HepG2 (cell line): ENCODE data around the gene RIOK3.

ENCODE experiments used
- ATF3 ChIP-seq: sonication (generic); formaldehyde crosslinking; IDR thresholded peaks from 2 replicates; pipeline ENCODE4 v1.4.0; 2020; ENCODE audit warnings: missing genetic modification reagents
- CREB3 ChIP-seq: sonication (generic); formaldehyde crosslinking; IDR thresholded peaks from 2 replicates; pipeline ENCODE4 v1.5.0; 2020; ENCODE audit warnings: missing genetic modification reagents
- EZH2 ChIP-seq: conservative IDR thresholded peaks from 2 replicates; pipeline ENCODE4 v1.6.1; 2012; ENCODE audit warnings: mild to moderate bottlenecking, low read depth, low read length, moderate library complexity
- FOXO1 ChIP-seq: sonication (generic); formaldehyde crosslinking; IDR thresholded peaks from 2 replicates; pipeline ENCODE4 v1.4.0; 2020; ENCODE audit warnings: missing genetic modification reagents
- NCOA2 ChIP-seq: sonication (generic); formaldehyde crosslinking; IDR thresholded peaks from 2 replicates; pipeline ENCODE4 v1.8.0; 2022; ENCODE audit warnings: inconsistent platforms
- POLR2A ChIP-seq, 2 experiments: IDR thresholded peaks; 2 replicates each; pipeline ENCODE4 v1.6.1; 2011; ENCODE audit warnings: low read depth in 2 of 2, low read length in 2 of 2, mild to moderate bottlenecking in 1 of 2, moderate library complexity in 1 of 2; ENCODE audit not compliant: insufficient read depth in 1 of 2
- ZNF274 ChIP-seq: sonication (generic); formaldehyde crosslinking; IDR thresholded peaks from 2 replicates; pipeline ENCODE4 v1.5.1; 2020; ENCODE audit warnings: mild to moderate bottlenecking, missing genetic modification reagents
- ZNF382 ChIP-seq: sonication (generic); formaldehyde crosslinking; IDR thresholded peaks from 2 replicates; pipeline ENCODE4 v1.5.0; 2020; ENCODE audit warnings: missing genetic modification reagents, mild to moderate bottlenecking, borderline replicate concordance
- TF ChIP-seq, protein P1 (sequence below): sonication (generic); formaldehyde crosslinking; IDR thresholded peaks from 2 replicates; pipeline ENCODE4 v1.4.0; 2020; ENCODE audit warnings: mild to moderate bottlenecking, missing genetic modification reagents
- TF ChIP-seq, protein P2 (sequence below): fragments of 450-650 bp; IDR thresholded peaks from 2 replicates; pipeline ENCODE4 v1.6.1; 2016
- TF ChIP-seq, protein P3 (sequence below): sonication (generic); formaldehyde crosslinking; IDR thresholded peaks from 2 replicates; pipeline ENCODE4 v1.5.0; 2020; ENCODE audit warnings: mild to moderate bottlenecking, missing genetic modification reagents, moderate library complexity
- TF ChIP-seq, protein P4 (sequence below): sonication (generic); formaldehyde crosslinking; IDR thresholded peaks from 2 replicates; pipeline ENCODE4 v1.8.0; 2022; ENCODE audit warnings: low read depth, missing genetic modification reagents

- no peak for TF ChIP-seq ATF3
- TF ChIP-seq EZH2 = no peak
- TF ChIP-seq ZNF382 (CRISPR knock-in tag) = no peak
- no peak for TF ChIP-seq FOXO1 (CRISPR knock-in tag)
- no peak for TF ChIP-seq POLR2A (IDR thresholded peaks at IDR 0.05; ENCODE audit: insufficient read depth in 1 of 2, low read depth in 2 of 2, low read length in 2 of 2)
- no peak for TF ChIP-seq ZNF274
- no peak for TF ChIP-seq CREB3 (CRISPR knock-in tag)
- TF ChIP-seq NCOA2 (CRISPR knock-in tag) = no peak
- TF ChIP-seq, protein P1, sequence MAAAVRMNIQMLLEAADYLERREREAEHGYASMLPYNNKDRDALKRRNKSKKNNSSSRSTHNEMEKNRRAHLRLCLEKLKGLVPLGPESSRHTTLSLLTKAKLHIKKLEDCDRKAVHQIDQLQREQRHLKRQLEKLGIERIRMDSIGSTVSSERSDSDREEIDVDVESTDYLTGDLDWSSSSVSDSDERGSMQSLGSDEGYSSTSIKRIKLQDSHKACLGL (CRISPR knock-in tag) = no peak
- TF ChIP-seq, protein P2, sequence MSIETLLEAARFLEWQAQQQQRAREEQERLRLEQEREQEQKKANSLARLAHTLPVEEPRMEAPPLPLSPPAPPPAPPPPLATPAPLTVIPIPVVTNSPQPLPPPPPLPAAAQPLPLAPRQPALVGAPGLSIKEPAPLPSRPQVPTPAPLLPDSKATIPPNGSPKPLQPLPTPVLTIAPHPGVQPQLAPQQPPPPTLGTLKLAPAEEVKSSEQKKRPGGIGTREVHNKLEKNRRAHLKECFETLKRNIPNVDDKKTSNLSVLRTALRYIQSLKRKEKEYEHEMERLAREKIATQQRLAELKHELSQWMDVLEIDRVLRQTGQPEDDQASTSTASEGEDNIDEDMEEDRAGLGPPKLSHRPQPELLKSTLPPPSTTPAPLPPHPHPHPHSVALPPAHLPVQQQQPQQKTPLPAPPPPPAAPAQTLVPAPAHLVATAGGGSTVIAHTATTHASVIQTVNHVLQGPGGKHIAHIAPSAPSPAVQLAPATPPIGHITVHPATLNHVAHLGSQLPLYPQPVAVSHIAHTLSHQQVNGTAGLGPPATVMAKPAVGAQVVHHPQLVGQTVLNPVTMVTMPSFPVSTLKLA = no peak
- TF ChIP-seq, protein P3, sequence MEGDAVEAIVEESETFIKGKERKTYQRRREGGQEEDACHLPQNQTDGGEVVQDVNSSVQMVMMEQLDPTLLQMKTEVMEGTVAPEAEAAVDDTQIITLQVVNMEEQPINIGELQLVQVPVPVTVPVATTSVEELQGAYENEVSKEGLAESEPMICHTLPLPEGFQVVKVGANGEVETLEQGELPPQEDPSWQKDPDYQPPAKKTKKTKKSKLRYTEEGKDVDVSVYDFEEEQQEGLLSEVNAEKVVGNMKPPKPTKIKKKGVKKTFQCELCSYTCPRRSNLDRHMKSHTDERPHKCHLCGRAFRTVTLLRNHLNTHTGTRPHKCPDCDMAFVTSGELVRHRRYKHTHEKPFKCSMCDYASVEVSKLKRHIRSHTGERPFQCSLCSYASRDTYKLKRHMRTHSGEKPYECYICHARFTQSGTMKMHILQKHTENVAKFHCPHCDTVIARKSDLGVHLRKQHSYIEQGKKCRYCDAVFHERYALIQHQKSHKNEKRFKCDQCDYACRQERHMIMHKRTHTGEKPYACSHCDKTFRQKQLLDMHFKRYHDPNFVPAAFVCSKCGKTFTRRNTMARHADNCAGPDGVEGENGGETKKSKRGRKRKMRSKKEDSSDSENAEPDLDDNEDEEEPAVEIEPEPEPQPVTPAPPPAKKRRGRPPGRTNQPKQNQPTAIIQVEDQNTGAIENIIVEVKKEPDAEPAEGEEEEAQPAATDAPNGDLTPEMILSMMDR (CRISPR knock-in tag) = no peak
- TF ChIP-seq, protein P4, sequence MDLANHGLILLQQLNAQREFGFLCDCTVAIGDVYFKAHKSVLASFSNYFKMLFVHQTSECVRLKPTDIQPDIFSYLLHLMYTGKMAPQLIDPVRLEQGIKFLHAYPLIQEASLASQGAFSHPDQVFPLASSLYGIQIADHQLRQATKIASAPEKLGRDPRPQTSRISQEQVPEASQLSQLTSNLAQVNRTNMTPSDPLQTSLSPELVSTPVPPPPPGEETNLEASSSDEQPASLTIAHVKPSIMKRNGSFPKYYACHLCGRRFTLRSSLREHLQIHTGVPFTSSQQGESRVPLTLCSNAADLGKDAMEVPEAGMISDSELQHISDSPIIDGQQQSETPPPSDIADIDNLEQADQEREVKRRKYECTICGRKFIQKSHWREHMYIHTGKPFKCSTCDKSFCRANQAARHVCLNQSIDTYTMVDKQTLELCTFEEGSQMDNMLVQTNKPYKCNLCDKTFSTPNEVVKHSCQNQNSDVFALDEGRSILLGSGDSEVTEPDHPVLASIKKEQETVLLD (CRISPR knock-in tag) = no peak
Measured at GRCh38 chr18:23422751-23423418, 30.2 kb upstream of the RIOK3 start.
